Endothelial cell of umbilical vein (primary cell): ENCODE data around the gene KCNN3. TPM values are rescaled to one million over a fixed set of nuclear protein-coding genes. Genes with fewer than 3 reads are reported as not detected.

ENCODE experiments used
- BruUV-seq: library from RNA; stranded (reverse); fragments of 400-500 nt; replicated peaks from 2 replicates; lab custom pipeline; 2021; lab: Mats Ljungman, UMichigan
- CTCF ChIA-PET: fragments of 300-600, 350-600 bp; sonication (Branson Sonifier 250); formaldehyde crosslinking; loops from one replicate; lab custom pipeline; 2021; ENCODE audit warnings: antibody characterized with exemption, inconsistent platforms; lab: Charles Lee
- POLR2A ChIA-PET: fragments of 300-600, 350-600 bp; sonication (Branson Sonifier 250); formaldehyde crosslinking; loops from one replicate; lab custom pipeline; 2021; ENCODE audit warnings: antibody characterized with exemption, inconsistent platforms; lab: Charles Lee
- DNase-seq: peaks from one replicate; pipeline ENCODE4 v3.0.0-alpha.2; 2011; ENCODE audit warnings: low read depth, low spot score
- FAIRE-seq: peaks from 2 replicates; lab custom pipeline; 2011; peaks lifted over from hg19 to GRCh38; lab: Jason Lieb, UNC
- H2AFZ ChIP-seq: 2 replicates; pipeline ENCODE4 v1.6.0; 2012; ENCODE audit warnings: low read depth, low read length, control low read depth, inconsistent platforms
- H3K27ac ChIP-seq: 2 replicates; pipeline ENCODE4 v1.5.1; 2011; ENCODE audit warnings: low read depth, mild to moderate bottlenecking, control low read depth, low read length, moderate library complexity; ENCODE audit not compliant: insufficient read depth
- H3K27me3 ChIP-seq, 2 experiments: 2 replicates each; pipeline versions ENCODE4 v1.6.0 to v1.6.1; 2011; ENCODE audit warnings: low read length in 2 of 2, mixed read lengths in 1 of 2; ENCODE audit not compliant: control insufficient read depth in 2 of 2, insufficient read depth in 2 of 2
- H3K36me3 ChIP-seq, 2 experiments: 2 replicates in 1 of 2; 3 replicates in 1 of 2; pipeline ENCODE4 v1.5.1; 2011; ENCODE audit warnings: low read length in 2 of 2, mild to moderate bottlenecking in 1 of 2, moderate library complexity in 1 of 2; ENCODE audit not compliant: control insufficient read depth in 2 of 2, insufficient read depth in 2 of 2; ENCODE audit errors: extremely low read depth in 1 of 2
- H3K4me1 ChIP-seq: 3 replicates; pipeline ENCODE4 v1.5.1; 2011; ENCODE audit warnings: mild to moderate bottlenecking, low read length; ENCODE audit not compliant: control insufficient read depth, insufficient read depth; ENCODE audit errors: extremely low read depth
- H3K4me2 ChIP-seq: 2 replicates; pipeline ENCODE4 v1.6.1; 2011; ENCODE audit warnings: low read length, control low read depth, mixed read lengths; ENCODE audit not compliant: insufficient read depth
- H3K4me3 ChIP-seq, 3 experiments: fragments of 200-600 bp in 1 of 3; sonication (generic), shearing (Covaris generic) in 1 of 3; replicated peaks in 1 of 3; 2 replicates each; pipeline ENCODE4 v1.5.1; 2011 to 2016; ENCODE audit warnings: control low read depth in 3 of 3, low read length in 3 of 3, mild to moderate bottlenecking in 2 of 3, inconsistent platforms in 1 of 3, low read depth in 1 of 3, moderate library complexity in 1 of 3; ENCODE audit not compliant: insufficient read depth in 1 of 3
- H3K79me2 ChIP-seq: 2 replicates; pipeline ENCODE4 v1.6.0; 2012; ENCODE audit warnings: low read length, inconsistent platforms; ENCODE audit not compliant: control insufficient read depth, insufficient read depth
- H3K9ac ChIP-seq: replicated peaks from 2 replicates; pipeline ENCODE3; 2011; ENCODE audit warnings: low read length, control low read depth; ENCODE audit not compliant: insufficient read depth; ENCODE audit errors: extremely low read depth
- H3K9me1 ChIP-seq: replicated peaks from 3 replicates; pipeline ENCODE4 v1.6.0; 2011; ENCODE audit warnings: mild to moderate bottlenecking, low read length; ENCODE audit not compliant: control insufficient read depth, insufficient read depth; ENCODE audit errors: extremely low read depth
- H3K9me3 ChIP-seq: replicated peaks from 2 replicates; pipeline ENCODE4 v1.5.1; 2012; ENCODE audit warnings: low read length, inconsistent platforms; ENCODE audit not compliant: control insufficient read depth, insufficient read depth
- H4K20me1 ChIP-seq: replicated peaks from 2 replicates; pipeline ENCODE3; 2011; ENCODE audit warnings: mild to moderate bottlenecking, low read length; ENCODE audit not compliant: control insufficient read depth, insufficient read depth; ENCODE audit errors: extremely low read depth
- CTCF ChIP-seq, 2 donors: IDR thresholded peaks; 1 replicate in 1 of 2; 2 replicates in 1 of 2; pipeline ENCODE4 v1.5.1; 2011; ENCODE audit warnings: low read length in 2 of 2, mild to moderate bottlenecking in 2 of 2, moderate library complexity in 2 of 2, control low read depth in 1 of 2, inconsistent platforms in 1 of 2, low read depth in 1 of 2; ENCODE audit not compliant: insufficient read depth in 1 of 2; ENCODE audit errors: extremely low read depth in 1 of 2
- EZH2 ChIP-seq: IDR thresholded peaks from 2 replicates; pipeline ENCODE4 v1.6.1; 2012; ENCODE audit warnings: borderline replicate concordance, low read depth, mild to moderate bottlenecking, moderate library complexity, low read length, inconsistent platforms; ENCODE audit not compliant: severe bottlenecking
- FOS ChIP-seq: IDR thresholded peaks from 2 replicates; pipeline ENCODE4 v1.6.1; 2011; ENCODE audit warnings: mild to moderate bottlenecking, low read length, moderate library complexity, borderline replicate concordance; ENCODE audit not compliant: insufficient read depth
- JUN ChIP-seq: IDR thresholded peaks from 2 replicates; pipeline ENCODE4 v1.6.1; 2011; ENCODE audit warnings: borderline replicate concordance, low read depth; ENCODE audit not compliant: insufficient read length, insufficient read depth
- MAX ChIP-seq: IDR thresholded peaks from 2 replicates; pipeline ENCODE4 v1.6.1; 2011; ENCODE audit not compliant: insufficient read depth, insufficient read length
- MYC ChIP-seq: IDR thresholded peaks from one replicate; pipeline ENCODE4 v1.6.1; 2011; ENCODE audit warnings: mild to moderate bottlenecking, low read depth, low read length
- POLR2A ChIP-seq: IDR thresholded peaks from 2 replicates; pipeline ENCODE4 v1.6.1; 2012; ENCODE audit warnings: low read depth, mild to moderate bottlenecking, control low read depth, low read length
- POLR2AphosphoS5 ChIP-seq: IDR thresholded peaks from 2 replicates; pipeline ENCODE4 v1.6.1; 2012; ENCODE audit warnings: low read depth, mild to moderate bottlenecking, control low read depth, low read length, moderate library complexity; ENCODE audit not compliant: insufficient read depth
- dilution Hi-C: fragments of 300-500 bp; cut with MboI; formaldehyde crosslinking; loops from one replicate; pipeline ENCODE4 v1.15.0; 2019; ENCODE audit warnings: low sequenced_read_pairs; ENCODE audit not compliant: extremely low pct_ligation_motif_present
- intact Hi-C: fragments of 100-400 bp; cut with micrococcal nuclease; formaldehyde crosslinking; loops from one replicate; pipeline ENCODE4 v1.10.0; 2022
- polyA plus RNA-seq, 4 experiments: library from polyadenylated mRNA; depleted of rRNA in 3 of 4; stranded (reverse) in 3 of 4; unstranded in 1 of 4; fragments of >200 nt; gene quantifications; 2 replicates each; pipeline versions ENCODE4 v1.2.1 to v1.2.3, GENCODE V29; 2011 to 2012; ENCODE audit warnings: missing spikeins in 1 of 4
- total RNA-seq: library from RNA; stranded (reverse); gene quantifications from 2 replicates; pipeline ENCODE4 v1.2.3, GENCODE V29; 2021

The KCNN3 gene
- total and polyA plus RNA-seq, 2 donors (not counting 3 experiments of a cell fraction or from before 2014, with no cell fraction given) = 0.91 to 1.1 TPM

- H3K79me2 ChIP-seq = no peaks in the 10 kb centered on the region
- H3K4me2 ChIP-seq = no peak overlapping the region
- ChIA-PET POLR2A (no interaction called here), CTCF (no interaction called here)
- no peak overlapping the region for H3K27ac ChIP-seq
- H3K9me3 ChIP-seq = no peaks in the 10 kb centered on the region
- DNase-seq (no peak), FAIRE-seq (no peak)
- H3K36me3 ChIP-seq = no peaks in the 10 kb centered on the region
- H3K4me1 ChIP-seq = no peaks in the 10 kb centered on the region
- no peak overlapping the region for H3K9ac ChIP-seq
- no TSS peak for BruUV-seq
- dilution Hi-C loops = no loop called here
- H4K20me1 ChIP-seq = no peaks in the 10 kb centered on the region
- TF ChIP-seq POLR2A = no peak
- TF ChIP-seq FOS = no peak
- TF ChIP-seq CTCF (IDR thresholded peaks at IDR 0.05; ENCODE audit: extremely low read depth in 1 of 2, insufficient read depth in 1 of 2, low read depth in 1 of 2, low read length in 2 of 2) = no peak
- no peak for TF ChIP-seq MAX
- TF ChIP-seq EZH2 = no peak
- TF ChIP-seq POLR2AphosphoS5 = no peak
- no peak for TF ChIP-seq MYC
- TF ChIP-seq JUN = no peak
- H3K9me1 ChIP-seq = no peaks in the 10 kb centered on the region
- H3K4me3 ChIP-seq = no peak overlapping the region
- intact Hi-C loops = no loop called here
- peaks cover 5 to 31% of the 10 kb centered on the region in 2 experiments for H3K27me3 ChIP-seq
- no peak overlapping the region for H2AFZ ChIP-seq
Measured at GRCh38 chr1:154705544-154705943, 164.5 kb downstream of the KCNN3 start.
